NCI-H2107 (cell line): ENCODE data around the gene GALNT7.
"Not testable (repeated sequence)": the region's sequence is repeated elsewhere in the genome, so short reads cannot be mapped to it uniquely, and the experiment has no call there.

Source experiments
- DNase-seq: peaks from one replicate; lab custom pipeline; 2025; lab: John Stamatoyannopoulos, UW

GALNT7 gene

GRCh38 chr4:173168396-173169177, at the start of gene GALNT7:
Gene GALNT7, plus strand, starts transcription at chr4:173168811. Its CDS starts 25 bp downstream, at chr4:173168836.
- DNase-seq = peak; percentile 52

- DNase-seq = not testable (repeated sequence)
Observed at GRCh38 chr4:173118819-173119218, 49.8 kb upstream of the GALNT7 start.

- DNase-seq = no peak
Observed at GRCh38 chr4:173119818-173120217, 48.8 kb upstream of the GALNT7 start.

- DNase-seq = no peak
Observed at GRCh38 chr4:173121076-173121561, 47.5 kb upstream of the GALNT7 start.

GRCh38 chr4:173124209-173124865, 44.3 kb upstream of the GALNT7 start:
- no peak for DNase-seq

- DNase-seq = no peak
Observed at GRCh38 chr4:173125216-173125812, 43.3 kb upstream of the GALNT7 start.

GRCh38 chr4:173128199-173128890, 40.3 kb upstream of the GALNT7 start:
- no peak for DNase-seq

- DNase-seq = no peak
Observed at GRCh38 chr4:173130687-173131086, 37.9 kb upstream of the GALNT7 start.

GRCh38 chr4:173134426-173134825, 34.2 kb upstream of the GALNT7 start:
- DNase-seq = no peak

GRCh38 chr4:173135241-173135847, 33.3 kb upstream of the GALNT7 start:
- no peak for DNase-seq

GRCh38 chr4:173138624-173139023, 30.0 kb upstream of the GALNT7 start:
- DNase-seq = no peak

- DNase-seq = no peak
Observed at GRCh38 chr4:173139561-173139960, 29.1 kb upstream of the GALNT7 start.

GRCh38 chr4:173145131-173145530, 23.5 kb upstream of the GALNT7 start:
- no peak for DNase-seq

- DNase-seq = no peak
Observed at GRCh38 chr4:173146456-173146855, 22.2 kb upstream of the GALNT7 start.

GRCh38 chr4:173151496-173151895, 17.1 kb upstream of the GALNT7 start:
- DNase-seq = no peak

GRCh38 chr4:173152104-173152503, 16.5 kb upstream of the GALNT7 start:
- no peak for DNase-seq

- no peak for DNase-seq
Observed at GRCh38 chr4:173153445-173153844, 15.2 kb upstream of the GALNT7 start.

GRCh38 chr4:173159791-173160190, 8.8 kb upstream of the GALNT7 start:
- no peak for DNase-seq

- no peak for DNase-seq
Observed at GRCh38 chr4:173160871-173161270, 7.7 kb upstream of the GALNT7 start.

- no peak for DNase-seq
Observed at GRCh38 chr4:173161311-173161710, 7.3 kb upstream of the GALNT7 start.

GRCh38 chr4:173165706-173166105, 2.9 kb upstream of the GALNT7 start:
- DNase-seq = no peak

- no peak for DNase-seq
Observed at GRCh38 chr4:173166491-173166890, 2.1 kb upstream of the GALNT7 start.
